Tibial artery (tissue), 4 donors: ENCODE results near the gene RNF5.

Source experiments
- DNase-seq, 2 donors: peaks; one replicate each; pipeline ENCODE4 v3.0.0-alpha.2; 2019
- H3K27ac ChIP-seq, 2 donors: fragments of 200-600 bp; sonication (generic) in 1 of 2; 1 replicate in 1 of 2; 2 replicates in 1 of 2; pipeline ENCODE4 v1.5.1; 2018 to 2019; ENCODE audit warnings: mild to moderate bottlenecking in 1 of 2
- H3K27me3 ChIP-seq, 2 donors: fragments of 200-600 bp; sonication (generic) in 1 of 2; one replicate each; pipeline versions ENCODE4 v1.5.1 to v1.6.0; 2016 to 2019
- H3K36me3 ChIP-seq, 3 donors: fragments of 200-600 bp; sonication (generic) in 2 of 3; one replicate each; pipeline ENCODE4 v1.5.1; 2016 to 2019; ENCODE audit warnings: mild to moderate bottlenecking in 2 of 3
- H3K4me1 ChIP-seq, 4 donors: fragments of 200-600 bp; sonication (generic) in 2 of 4; 1 replicate in 3 of 4; 2 replicates in 1 of 4; pipeline ENCODE4 v1.5.1; 2016 to 2019
- H3K4me3 ChIP-seq, 2 donors: fragments of 200-600 bp; sonication (generic) in 1 of 2; 1 replicate in 1 of 2; 2 replicates in 1 of 2; pipeline ENCODE4 v1.5.1; 2018 to 2019; ENCODE audit warnings: mild to moderate bottlenecking in 2 of 2
- H3K9me3 ChIP-seq, 3 donors: fragments of 200-600 bp; sonication (generic) in 1 of 3; one replicate each; pipeline ENCODE4 v1.5.1; 2016 to 2019
- intact Hi-C: fragments of 100-400 bp; cut with DNase I; formaldehyde crosslinking; loops from one replicate; pipeline ENCODE4 v1.15.0; 2023; ENCODE audit warnings: low total_unique reads
- TF ChIP-seq, protein P1 (sequence below), 2 experiments: fragments of 200-600 bp in 1 of 2; fragments of 450-650 bp in 1 of 2; IDR thresholded peaks; one replicate each; pipeline ENCODE4 v1.5.1; 2017 to 2019; ENCODE audit warnings: antibody characterized with exemption in 2 of 2, mild to moderate bottlenecking in 1 of 2, moderate library complexity in 1 of 2

RNF5 gene

DNA sequence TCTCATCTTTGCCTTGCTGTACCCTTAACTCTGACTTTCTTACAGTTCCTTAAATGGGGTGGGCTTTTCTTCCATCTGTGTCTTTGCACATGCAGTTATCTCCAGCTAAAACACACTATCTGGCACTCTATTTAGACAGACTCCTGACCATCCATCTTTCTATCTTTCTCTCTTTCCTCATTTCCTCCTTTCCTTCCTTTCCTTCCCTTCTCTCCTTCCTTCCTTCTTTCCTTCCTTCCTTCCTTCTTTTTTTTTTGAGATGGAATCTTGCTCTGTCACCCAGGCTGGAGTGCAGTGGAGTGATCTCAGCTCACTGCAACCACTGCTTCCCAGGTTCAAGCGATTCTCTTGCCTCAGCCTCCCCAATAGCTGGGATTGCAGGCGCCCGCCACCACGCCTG is 37.4 kb downstream of the RNF5 start:
- Histone ChIP-seq H3K4me3 (no peak overlapping the region), H3K4me1 (no peaks in the 10 kb centered on the region), H3K36me3 (no peaks in the 10 kb centered on the region), H3K27ac (no peak overlapping the region), H3K27me3 (peaks cover 0 to 11% of the 10 kb centered on the region in 2 donors), H3K9me3 (no peaks in the 10 kb centered on the region)
- intact Hi-C loops, result no loop called here
- no peak for DNase-seq
- TF ChIP-seq, protein P1, sequence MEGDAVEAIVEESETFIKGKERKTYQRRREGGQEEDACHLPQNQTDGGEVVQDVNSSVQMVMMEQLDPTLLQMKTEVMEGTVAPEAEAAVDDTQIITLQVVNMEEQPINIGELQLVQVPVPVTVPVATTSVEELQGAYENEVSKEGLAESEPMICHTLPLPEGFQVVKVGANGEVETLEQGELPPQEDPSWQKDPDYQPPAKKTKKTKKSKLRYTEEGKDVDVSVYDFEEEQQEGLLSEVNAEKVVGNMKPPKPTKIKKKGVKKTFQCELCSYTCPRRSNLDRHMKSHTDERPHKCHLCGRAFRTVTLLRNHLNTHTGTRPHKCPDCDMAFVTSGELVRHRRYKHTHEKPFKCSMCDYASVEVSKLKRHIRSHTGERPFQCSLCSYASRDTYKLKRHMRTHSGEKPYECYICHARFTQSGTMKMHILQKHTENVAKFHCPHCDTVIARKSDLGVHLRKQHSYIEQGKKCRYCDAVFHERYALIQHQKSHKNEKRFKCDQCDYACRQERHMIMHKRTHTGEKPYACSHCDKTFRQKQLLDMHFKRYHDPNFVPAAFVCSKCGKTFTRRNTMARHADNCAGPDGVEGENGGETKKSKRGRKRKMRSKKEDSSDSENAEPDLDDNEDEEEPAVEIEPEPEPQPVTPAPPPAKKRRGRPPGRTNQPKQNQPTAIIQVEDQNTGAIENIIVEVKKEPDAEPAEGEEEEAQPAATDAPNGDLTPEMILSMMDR (IDR thresholded peaks at IDR 0.05), result no peak

GRCh38 chr6:32216285-32216684 is 38.1 kb downstream of the RNF5 start:
- peaks cover 0 to 15% of the 10 kb centered on the region in 2 donors for H3K27me3 ChIP-seq
- H3K27ac ChIP-seq, result no peak overlapping the region
- no peak for DNase-seq
- intact Hi-C loops, result no loop called here
- no peaks in the 10 kb centered on the region for H3K4me1 ChIP-seq
- TF ChIP-seq, protein P1 (IDR thresholded peaks at IDR 0.05), result no peak
- H3K4me3 ChIP-seq, result no peak overlapping the region
- H3K36me3 ChIP-seq, result no peaks in the 10 kb centered on the region
- no peaks in the 10 kb centered on the region for H3K9me3 ChIP-seq

DNA sequence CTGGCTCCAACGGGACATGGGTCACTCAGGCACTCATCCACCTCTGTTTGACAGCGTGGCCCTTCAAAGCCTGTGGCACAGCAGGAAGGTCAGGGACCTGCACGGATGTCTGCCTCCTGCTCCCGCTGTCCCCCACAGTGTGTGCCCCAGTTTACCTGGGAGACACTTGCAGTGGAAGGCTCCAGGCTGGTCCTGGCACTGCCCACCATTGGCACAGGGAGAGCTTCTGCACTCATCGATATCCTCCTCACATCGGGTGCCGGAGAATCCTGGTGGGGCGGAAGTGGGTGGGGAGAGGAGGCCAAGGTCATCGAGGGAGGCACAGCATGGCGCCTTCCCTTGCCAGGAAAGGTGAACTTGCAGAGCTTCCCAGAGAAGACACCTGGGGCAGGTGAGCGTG is 38.8 kb downstream of the RNF5 start:
- TF ChIP-seq, protein P1 (IDR thresholded peaks at IDR 0.05), result no peak
- Histone ChIP-seq H3K36me3 (no peaks in the 10 kb centered on the region), H3K4me1 (no peaks in the 10 kb centered on the region), H3K4me3 (no peak overlapping the region), H3K9me3 (no peaks in the 10 kb centered on the region), H3K27ac (no peak overlapping the region), H3K27me3 (peaks cover 0 to 18% of the 10 kb centered on the region in 2 donors)
- intact Hi-C loops, result no loop called here
- DNase-seq, result peak in 1 of 2 donors; percentile 51

- no peaks in the 10 kb centered on the region for H3K36me3 ChIP-seq
Observed at GRCh38 chr6:32218167-32218566, 40.0 kb downstream of the RNF5 start.

DNA sequence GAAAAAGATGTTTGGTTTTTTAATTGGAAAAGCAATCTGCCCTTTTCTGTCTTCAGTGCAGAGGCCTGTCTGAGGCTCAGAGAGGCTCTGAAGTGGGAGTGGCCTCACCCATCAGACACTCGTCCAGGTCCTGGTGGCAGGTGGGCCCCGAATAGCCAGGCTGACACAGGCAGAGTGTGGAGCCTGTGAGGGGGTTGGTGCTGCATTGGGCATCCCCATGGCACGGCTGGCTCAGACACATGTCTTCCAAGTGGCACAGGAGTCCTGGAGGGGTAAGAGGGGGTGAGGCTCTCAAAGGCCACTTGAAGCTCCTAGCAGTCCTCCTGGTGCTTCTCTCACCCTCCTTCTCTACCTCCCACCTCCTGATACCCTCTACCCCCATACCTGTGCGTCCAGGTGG is 41.8 kb downstream of the RNF5 start:
- Histone ChIP-seq H3K9me3 (no peaks in the 10 kb centered on the region), H3K4me1 (no peaks in the 10 kb centered on the region), H3K36me3 (no peaks in the 10 kb centered on the region), H3K27me3 (peaks cover 0 to 28% of the 10 kb centered on the region in 2 donors), H3K4me3 (no peak overlapping the region), H3K27ac (no peak overlapping the region)
- TF ChIP-seq, protein P1 (IDR thresholded peaks at IDR 0.05), result no peak
- intact Hi-C loops, result no loop called here
- no peak for DNase-seq

More at GRCh38 chr6:32218167-32218566, 40.0 kb downstream of the RNF5 start:
- Histone ChIP-seq H3K4me3 (no peak overlapping the region), H3K27me3 (peaks cover 0 to 26% of the 10 kb centered on the region in 2 donors), H3K9me3 (no peaks in the 10 kb centered on the region), H3K27ac (no peak overlapping the region), H3K4me1 (no peaks in the 10 kb centered on the region)
- DNase-seq, result no peak
- intact Hi-C loops, result no loop called here
- TF ChIP-seq, protein P1 (IDR thresholded peaks at IDR 0.05), result no peak
